Fibroblast of lung (primary cell): ENCODE measurements around the gene NEK9.

Experiments
- CTCF ChIP-seq, 2 donors: IDR thresholded peaks in 1 of 2; conservative IDR thresholded peaks in 1 of 2; 1 replicate in 1 of 2; 2 replicates in 1 of 2; pipeline ENCODE4 v1.5.1; 2011 to 2012; ENCODE audit warnings: low read length in 2 of 2, control low read depth in 1 of 2, inconsistent platforms in 1 of 2, low read depth in 1 of 2, mild to moderate bottlenecking in 1 of 2
- EZH2 ChIP-seq: IDR thresholded peaks from 2 replicates; pipeline ENCODE4 v1.5.1; 2012; ENCODE audit warnings: low read length, control low read depth, mild to moderate bottlenecking; ENCODE audit errors: missing control alignments

GRCh38 chr14:75153295-75153694, 26.4 kb upstream of the NEK9 start:
- TF ChIP-seq CTCF (conservative IDR thresholded peaks at IDR 0.05 in 1 of 2, IDR thresholded peaks at IDR 0.05 in 1 of 2; ENCODE audit: low read depth in 1 of 2, low read length in 2 of 2) (no peak), EZH2 (no peak)
